GM18520 (cell line): ENCODE results near the gene ZNF670.
"Not testable (repeated sequence)": the region's sequence is repeated elsewhere in the genome, so short reads cannot be mapped to it uniquely, and the experiment has no call there.

ENCODE experiments used
- ATAC-seq: cut with Tn5 transposase; IDR thresholded peaks from one replicate; pipeline ENCODE4 v1.9.1; 2021; ENCODE audit not compliant: unreplicated experiment

Gene ZNF670

DNA sequence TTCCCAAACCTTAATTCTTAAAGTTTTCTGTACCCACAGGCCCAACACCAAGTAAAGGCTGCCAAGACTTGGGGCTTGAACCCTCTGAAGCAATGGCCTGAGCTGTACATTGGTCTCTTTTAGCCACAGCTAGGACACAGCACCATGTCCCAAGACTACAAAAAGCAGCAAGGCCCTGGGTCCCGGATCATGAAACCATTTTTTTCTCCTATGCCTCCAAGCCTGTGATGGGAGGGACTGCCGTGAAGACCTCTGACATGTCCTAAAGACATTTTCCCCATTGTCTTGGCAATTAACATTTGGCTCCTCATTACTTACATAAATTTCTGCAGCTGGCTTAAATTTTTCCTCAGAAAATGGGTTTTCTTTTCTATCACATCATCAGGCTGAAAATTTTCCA lies 30.9 kb downstream of the ZNF670 start:
- no peak for ATAC-seq

DNA sequence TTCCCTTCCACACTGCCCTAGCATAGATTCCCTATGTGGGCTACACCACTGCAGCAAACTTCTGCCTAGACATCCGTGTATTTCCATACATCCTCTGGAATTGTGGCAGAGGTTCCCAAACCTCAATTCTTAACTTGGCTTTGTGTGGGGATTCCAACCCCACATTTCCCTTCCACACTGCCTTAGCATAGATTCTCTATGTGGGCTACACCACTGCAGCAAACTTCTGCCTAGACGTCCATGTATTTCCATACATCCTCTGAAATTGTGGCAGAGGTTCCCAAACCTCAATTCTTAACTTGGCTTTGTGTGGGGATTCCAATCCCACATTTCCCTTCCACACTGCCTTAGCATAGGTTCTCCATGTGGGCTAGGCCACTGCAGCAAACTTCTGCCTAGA lies 31.4 kb downstream of the ZNF670 start:
- no peak for ATAC-seq

DNA sequence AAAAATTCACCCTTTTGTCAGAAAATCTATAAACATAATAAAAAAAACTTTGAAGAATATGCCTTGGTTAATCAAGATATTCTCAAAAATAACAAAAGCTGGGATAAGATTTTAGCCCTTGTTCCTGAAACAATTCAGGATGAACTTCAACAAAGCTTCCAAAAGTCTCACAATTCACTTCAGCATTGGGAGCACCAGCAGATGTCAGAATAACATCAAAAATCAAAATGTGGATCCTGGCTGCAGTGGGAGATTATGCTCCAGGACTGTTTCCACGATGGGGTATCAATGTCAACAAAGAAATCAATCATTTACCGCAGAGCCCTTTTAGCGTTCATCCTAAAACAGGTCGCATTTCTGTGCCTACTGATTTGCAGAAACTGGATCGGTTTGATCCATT lies 35.2 kb downstream of the ZNF670 start:
- ATAC-seq: no peak

- ATAC-seq: no peak
Observed at GRCh38 chr1:247037511-247038320, 40.9 kb downstream of the ZNF670 start.

DNA sequence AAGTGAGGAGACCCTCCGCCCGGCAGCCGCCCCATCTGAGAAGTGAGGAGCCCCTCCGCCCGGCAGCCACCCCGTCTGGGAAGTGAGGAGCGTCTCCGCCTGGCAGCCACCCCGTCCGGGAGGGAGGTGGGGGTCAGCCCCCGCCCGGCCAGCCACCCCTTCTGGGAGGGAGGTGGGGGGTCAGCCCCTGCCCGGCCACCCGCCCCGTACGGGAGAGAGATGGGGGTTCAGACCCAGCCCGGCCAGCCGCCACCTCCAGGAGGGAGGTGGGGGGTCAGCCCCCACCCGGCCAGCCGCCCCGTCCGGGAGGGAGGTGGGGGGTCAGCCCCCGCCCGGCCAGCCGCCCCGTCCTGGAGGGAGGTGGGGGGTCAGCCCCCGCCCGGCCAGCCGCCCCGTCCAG lies 46.3 kb downstream of the ZNF670 start:
- not testable (repeated sequence) for ATAC-seq
